ENCODE measurements around the gene TRNP1.

The TRNP1 gene

GRCh38 chr1:27031235-27032118, 38.0 kb downstream of the TRNP1 start:
- no peak for DNase-seq

DNA sequence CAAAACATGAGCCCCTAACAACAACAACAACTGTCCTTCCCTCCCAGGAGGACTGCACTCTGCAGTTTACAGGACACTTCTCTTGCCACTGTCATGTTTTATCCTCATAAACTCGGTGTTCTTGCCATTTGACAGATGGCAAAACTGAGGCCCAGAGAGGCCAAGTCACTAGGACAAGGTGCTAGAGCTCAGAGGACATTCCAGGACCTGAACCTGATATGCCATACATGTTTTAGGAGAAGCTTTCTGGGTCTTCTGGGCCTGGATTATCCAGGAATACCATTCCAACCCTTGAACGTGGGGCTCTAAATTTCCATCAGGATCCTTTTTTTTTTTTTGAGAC, 38.6 kb downstream of the TRNP1 start:
- DNase-seq: no peak

DNA sequence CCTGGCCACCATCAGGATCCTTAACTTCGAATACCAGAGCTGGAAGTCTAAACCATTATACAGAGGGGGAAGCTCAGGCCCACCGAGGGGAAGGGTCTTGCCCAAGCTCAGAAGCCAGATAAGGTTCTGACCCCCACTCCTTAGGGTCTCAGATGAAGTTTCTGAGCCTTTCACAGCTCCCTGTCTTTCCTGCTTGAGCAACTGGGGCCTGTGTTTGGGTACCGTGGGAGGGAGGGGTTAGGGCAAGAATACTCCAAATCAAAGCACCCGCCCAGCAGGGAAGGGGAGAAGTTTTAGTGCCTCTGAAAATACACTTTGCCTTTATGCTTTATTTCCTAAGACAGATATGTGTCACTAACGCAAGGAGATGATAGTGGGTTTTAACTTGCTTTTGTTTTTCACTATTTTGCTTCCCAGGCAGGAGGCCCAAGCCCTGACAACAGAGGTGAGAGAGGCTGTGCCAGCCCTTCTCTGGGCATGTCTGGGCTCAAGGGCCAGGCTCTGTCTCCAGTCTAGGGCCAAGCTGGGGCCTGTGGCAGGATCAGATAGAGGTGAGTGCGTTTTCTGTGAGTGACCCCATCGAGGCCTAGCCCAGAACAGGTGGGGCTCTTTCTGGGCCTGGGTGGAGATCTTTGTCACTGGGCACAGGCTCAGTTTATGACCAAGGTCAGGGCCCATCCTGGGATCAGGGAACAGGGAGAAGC, 39.7 kb downstream of the TRNP1 start:
- no peak for DNase-seq

DNA sequence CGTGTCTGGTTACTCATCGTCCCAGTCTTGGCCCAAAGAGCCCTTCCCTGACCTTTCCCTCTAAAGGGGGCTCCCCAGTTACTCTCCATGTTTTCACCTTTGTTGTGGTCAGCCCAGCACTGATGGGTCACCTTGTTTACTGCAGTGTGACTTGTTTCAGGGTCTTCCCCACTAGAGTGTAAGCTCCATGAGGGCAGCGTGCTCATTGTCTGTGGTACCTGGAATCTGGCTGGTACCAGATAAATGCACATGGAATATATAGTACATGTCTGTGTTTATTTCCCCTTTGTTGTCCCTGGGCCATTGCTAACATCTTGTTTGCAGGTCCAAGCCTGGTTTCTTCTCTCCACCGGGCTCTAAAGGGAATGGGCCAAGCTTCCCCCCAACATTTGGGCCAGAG, 41.9 kb downstream of the TRNP1 start:
- DNase-seq: no peak

GRCh38 chr1:27036718-27037117, 43.2 kb downstream of the TRNP1 start:
- no peak for DNase-seq

GRCh38 chr1:27037518-27037917, 44.0 kb downstream of the TRNP1 start:
- no peak for DNase-seq

- no peak for DNase-seq
Measured at GRCh38 chr1:27038020-27038419, 44.5 kb downstream of the TRNP1 start.

DNA sequence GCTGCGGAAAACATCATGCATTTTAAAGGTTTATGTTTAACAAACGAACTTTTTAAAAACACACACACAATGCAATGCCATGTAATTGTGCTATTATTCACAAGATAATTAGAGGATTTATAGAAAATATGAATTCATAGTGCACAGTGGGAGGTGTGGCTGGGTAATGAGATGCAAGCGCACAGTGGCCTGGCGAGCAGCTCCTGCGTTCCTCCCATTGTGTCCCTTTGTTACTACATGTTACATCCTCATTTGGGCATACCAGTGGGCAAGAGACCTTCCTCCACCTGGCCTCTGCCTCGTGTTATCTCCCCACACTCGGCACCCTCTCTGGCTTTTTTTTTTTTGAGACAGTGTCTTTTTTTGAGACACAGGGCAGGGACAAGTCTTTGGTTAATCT, 49.2 kb downstream of the TRNP1 start:
- no peak for DNase-seq

DNA sequence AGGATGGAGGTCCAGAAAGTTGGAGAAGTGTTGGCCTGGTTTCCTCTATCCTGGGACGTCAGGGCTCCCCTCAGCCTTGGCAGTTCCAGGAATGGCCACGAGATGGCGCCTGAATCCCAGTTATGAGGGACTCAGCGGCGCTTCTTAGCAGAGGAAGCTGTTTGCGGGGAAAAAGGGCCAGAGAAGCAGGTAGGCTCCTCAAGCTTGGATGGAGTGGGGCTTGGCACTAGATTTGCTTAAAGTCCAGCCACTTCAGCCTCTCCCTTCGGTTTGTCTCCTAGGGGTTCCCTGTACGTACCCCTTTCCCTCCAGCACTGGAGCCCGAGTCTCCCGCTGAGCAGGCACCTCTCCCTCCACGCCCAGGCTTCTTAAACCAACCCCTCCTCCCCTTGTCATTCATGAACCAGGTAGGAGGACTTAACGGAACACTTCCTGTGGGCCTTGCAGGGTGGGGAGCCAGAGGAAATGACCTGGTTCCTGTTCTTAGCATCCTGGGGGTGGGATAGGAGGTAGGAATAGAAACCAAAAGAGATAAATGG, 51.2 kb downstream of the TRNP1 start:
- no peak for DNase-seq

DNA sequence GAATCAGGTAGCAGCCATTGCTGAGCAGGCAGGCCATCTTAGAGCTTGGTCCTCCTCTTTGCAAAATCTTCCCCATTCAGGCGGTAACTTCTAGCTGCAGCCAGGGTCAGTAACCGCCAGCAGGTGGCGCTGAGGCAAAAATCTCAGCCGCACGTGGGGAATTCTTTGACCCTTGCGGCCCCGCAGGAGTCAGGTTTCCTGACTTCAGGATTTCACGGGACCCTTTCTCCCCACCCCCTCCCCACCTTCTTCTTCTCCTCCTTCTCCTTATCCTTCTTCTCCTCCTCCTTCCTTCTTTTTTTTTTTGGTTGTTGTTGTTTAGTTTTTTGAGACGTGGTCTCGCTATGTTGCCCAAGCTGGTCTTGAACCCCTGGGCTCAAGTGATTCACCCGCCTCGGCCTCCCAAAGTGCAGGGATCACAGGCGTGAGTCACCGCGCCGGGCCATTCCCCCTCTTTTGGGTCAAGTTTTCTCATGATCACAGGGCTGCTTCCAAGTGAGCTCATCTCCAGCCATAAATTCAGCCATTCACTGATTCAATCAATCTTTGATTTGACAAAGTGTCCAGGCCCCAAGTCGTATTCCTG, 52.6 kb downstream of the TRNP1 start:
- no peak for DNase-seq

GRCh38 chr1:27047914-27048313, 54.4 kb downstream of the TRNP1 start:
- DNase-seq: no peak

DNA sequence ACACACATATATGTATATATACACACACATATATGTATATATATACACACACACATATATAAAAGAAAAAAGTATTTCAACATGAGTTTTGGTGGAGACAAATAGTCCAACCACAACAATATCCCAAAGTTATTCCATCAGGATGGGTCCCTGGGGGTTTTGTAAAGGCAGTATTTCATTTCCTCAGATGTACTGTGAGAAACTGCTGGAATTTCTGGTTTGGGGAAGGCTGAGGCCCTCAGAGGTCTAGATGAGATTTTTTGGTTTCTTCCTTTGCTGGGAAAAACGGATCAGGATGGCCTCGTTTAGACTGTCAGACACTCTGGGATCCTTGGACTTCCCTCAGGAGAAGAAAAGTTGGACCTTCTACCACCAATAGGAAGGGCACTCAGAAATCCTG, 55.6 kb downstream of the TRNP1 start:
- no peak for DNase-seq

DNA sequence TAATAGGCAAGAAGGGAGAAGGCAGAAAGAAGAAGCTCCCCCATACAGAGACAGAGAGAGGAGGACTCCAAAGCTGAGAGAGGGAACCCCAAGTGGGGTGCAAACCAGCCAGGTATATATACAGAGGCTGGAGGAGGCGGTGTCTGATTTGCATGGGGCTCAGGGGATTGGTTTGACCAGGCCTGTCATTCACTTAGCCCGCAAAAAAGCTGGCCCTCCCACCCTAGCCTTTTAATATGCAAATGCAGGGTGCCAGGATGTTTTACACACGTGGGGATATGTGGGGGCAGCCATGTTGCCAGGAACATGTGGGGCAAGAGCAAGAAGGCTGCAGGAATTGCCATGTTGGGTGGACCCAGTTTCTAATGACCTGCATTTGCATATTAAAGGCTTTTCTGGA, 56.1 kb downstream of the TRNP1 start:
- DNase-seq: peak; percentile 45
